ENCODE data around the gene UGT1A8.
"Not testable (repeated sequence)": the region's sequence is repeated elsewhere in the genome, so short reads cannot be mapped to it uniquely, and the experiment has no call there.

UGT1A8 gene

GRCh38 chr2:233698740-233699139, 81.3 kb downstream of the UGT1A8 start:
- Histone ChIP-seq H2AFZ (ENCODE audit: low read depth, low read length, severe bottlenecking) (no peak overlapping the region), H3F3A (ENCODE audit: insufficient read depth) (no peaks in the 10 kb centered on the region), H3K9ac (ENCODE audit: low read length) (no peak overlapping the region), H3K79me2 (ENCODE audit: insufficient read depth, low read length) (no peaks in the 10 kb centered on the region), H3K4me3 (ENCODE audit: insufficient read depth, low read length, poor library complexity, severe bottlenecking) (no peak overlapping the region), H3K9me2 (replicated peaks; ENCODE audit: insufficient read depth, low read length) (no peaks in the 10 kb centered on the region), H3K36me3 (ENCODE audit: low read length) (no peaks in the 10 kb centered on the region), H3K4me2 (ENCODE audit: low read depth, low read length, poor library complexity, severe bottlenecking) (no peak overlapping the region), H4K20me1 (ENCODE audit: low read depth, low read length) (no peaks in the 10 kb centered on the region), H3K27me3 (ENCODE audit: low read length) (no peaks in the 10 kb centered on the region), H3K27ac (ENCODE audit: low read depth, low read length) (no peak overlapping the region), H3K9me3 (ENCODE audit: insufficient read depth, low read length) (no peaks in the 10 kb centered on the region)
- TF ChIP-seq CTCF (IDR thresholded peaks at IDR 0.05; ENCODE audit: insufficient read depth, low read length, poor library complexity, severe bottlenecking) (no peak), EZH2phosphoT487 (conservative IDR thresholded peaks at IDR 0.05; ENCODE audit: low read length) (no peak)

- H3K9me3 ChIP-seq (ENCODE audit: insufficient read depth, low read length): no peaks in the 10 kb centered on the region
- no peaks in the 10 kb centered on the region for H3K36me3 ChIP-seq (ENCODE audit: low read length)
- no peaks in the 10 kb centered on the region for H3K27me3 ChIP-seq (ENCODE audit: low read length)
- H3K4me3 ChIP-seq (ENCODE audit: insufficient read depth, low read length, poor library complexity, severe bottlenecking): no peak overlapping the region
- TF ChIP-seq EZH2phosphoT487 (conservative IDR thresholded peaks at IDR 0.05; ENCODE audit: low read length) (no peak), CTCF (IDR thresholded peaks at IDR 0.05; ENCODE audit: insufficient read depth, low read length, poor library complexity, severe bottlenecking) (no peak)
- H3K79me2 ChIP-seq (ENCODE audit: insufficient read depth, low read length): no peaks in the 10 kb centered on the region
- H3K4me2 ChIP-seq (ENCODE audit: low read depth, low read length, poor library complexity, severe bottlenecking): no peak overlapping the region
- H3K27ac ChIP-seq (ENCODE audit: low read depth, low read length): no peak overlapping the region
- H2AFZ ChIP-seq (ENCODE audit: low read depth, low read length, severe bottlenecking): no peak overlapping the region
- H3K9me2 ChIP-seq (replicated peaks; ENCODE audit: insufficient read depth, low read length): no peaks in the 10 kb centered on the region
- H3K9ac ChIP-seq (ENCODE audit: low read length): no peak overlapping the region
- no peaks in the 10 kb centered on the region for H3F3A ChIP-seq (ENCODE audit: insufficient read depth)
- H4K20me1 ChIP-seq (ENCODE audit: low read depth, low read length): no peaks in the 10 kb centered on the region
Observed at GRCh38 chr2:233699424-233700027, 82.1 kb downstream of the UGT1A8 start.

GRCh38 chr2:233700028-233700635, 82.7 kb downstream of the UGT1A8 start:
- Histone ChIP-seq H3K27ac (ENCODE audit: low read depth, low read length) (no peak overlapping the region), H3K36me3 (ENCODE audit: low read length) (no peaks in the 10 kb centered on the region), H3K9me3 (ENCODE audit: insufficient read depth, low read length) (no peaks in the 10 kb centered on the region), H3K4me2 (ENCODE audit: low read depth, low read length, poor library complexity, severe bottlenecking) (no peak overlapping the region), H3K27me3 (ENCODE audit: low read length) (no peaks in the 10 kb centered on the region), H3K79me2 (ENCODE audit: insufficient read depth, low read length) (no peaks in the 10 kb centered on the region), H3F3A (ENCODE audit: insufficient read depth) (no peaks in the 10 kb centered on the region), H3K9me2 (replicated peaks; ENCODE audit: insufficient read depth, low read length) (no peaks in the 10 kb centered on the region), H2AFZ (ENCODE audit: low read depth, low read length, severe bottlenecking) (no peak overlapping the region), H3K4me3 (ENCODE audit: insufficient read depth, low read length, poor library complexity, severe bottlenecking) (no peak overlapping the region), H4K20me1 (ENCODE audit: low read depth, low read length) (no peaks in the 10 kb centered on the region), H3K9ac (ENCODE audit: low read length) (no peak overlapping the region)
- TF ChIP-seq CTCF (IDR thresholded peaks at IDR 0.05; ENCODE audit: insufficient read depth, low read length, poor library complexity, severe bottlenecking) (no peak), EZH2phosphoT487 (conservative IDR thresholded peaks at IDR 0.05; ENCODE audit: low read length) (no peak)

- H3K79me2 ChIP-seq (ENCODE audit: insufficient read depth, low read length); H3K36me3 ChIP-seq (ENCODE audit: low read length); H3K27ac ChIP-seq (ENCODE audit: low read depth, low read length): not testable (repeated sequence)
Observed at GRCh38 chr2:233700842-233701241, 83.4 kb downstream of the UGT1A8 start.

More at GRCh38 chr2:233700842-233701241, 83.4 kb downstream of the UGT1A8 start:
- H3K27me3 ChIP-seq (ENCODE audit: low read length); H3K9me3 ChIP-seq (ENCODE audit: insufficient read depth, low read length); H4K20me1 ChIP-seq (ENCODE audit: low read depth, low read length); H2AFZ ChIP-seq (ENCODE audit: low read depth, low read length, severe bottlenecking); H3K9ac ChIP-seq (ENCODE audit: low read length); H3K4me2 ChIP-seq (ENCODE audit: low read depth, low read length, poor library complexity, severe bottlenecking); H3K9me2 ChIP-seq (replicated peaks; ENCODE audit: insufficient read depth, low read length); H3F3A ChIP-seq (ENCODE audit: insufficient read depth); H3K4me3 ChIP-seq (ENCODE audit: insufficient read depth, low read length, poor library complexity, severe bottlenecking): not testable (repeated sequence)

Data from SU-DHL-6 (cell line).